GM12873 (cell line): ENCODE results near the gene SH3BP4.

Experiments used
- CTCF ChIP-seq: IDR thresholded peaks from 2 replicates; pipeline ENCODE4 v1.5.1; 2012; ENCODE audit warnings: low read depth, mild to moderate bottlenecking, moderate library complexity, low read length, control low read depth; ENCODE audit not compliant: insufficient read depth; ENCODE audit errors: missing control alignments

SH3BP4 gene

GRCh38 chr2:235002198-235003095 is 50.6 kb downstream of the SH3BP4 start:
- TF ChIP-seq CTCF: no peak

- TF ChIP-seq CTCF: no peak
These were observed 51.4 kb downstream of the SH3BP4 start for GRCh38 chr2:235003096-235003775.

- no peak for TF ChIP-seq CTCF
These were observed 52.6 kb downstream of the SH3BP4 start for GRCh38 chr2:235004329-235004903.

- no peak for TF ChIP-seq CTCF
These were observed 53.2 kb downstream of the SH3BP4 start for GRCh38 chr2:235005023-235005422.

- TF ChIP-seq CTCF: no peak
These were observed 53.9 kb downstream of the SH3BP4 start for GRCh38 chr2:235005603-235006259.

GRCh38 chr2:235006461-235006860 is 54.6 kb downstream of the SH3BP4 start:
- no peak for TF ChIP-seq CTCF

GRCh38 chr2:235006986-235007385 is 55.2 kb downstream of the SH3BP4 start:
- TF ChIP-seq CTCF: no peak
